ENCODE data around the gene PCK2. TPM values are rescaled to one million over a fixed set of nuclear protein-coding genes. Genes with fewer than 3 reads are reported as not detected.

The PCK2 gene
- total and polyA plus RNA-seq, 2 of the 13 experiments (the other 11 are each of a cell fraction or from before 2014, with no cell fraction given) = 129 to 272 TPM

DNA sequence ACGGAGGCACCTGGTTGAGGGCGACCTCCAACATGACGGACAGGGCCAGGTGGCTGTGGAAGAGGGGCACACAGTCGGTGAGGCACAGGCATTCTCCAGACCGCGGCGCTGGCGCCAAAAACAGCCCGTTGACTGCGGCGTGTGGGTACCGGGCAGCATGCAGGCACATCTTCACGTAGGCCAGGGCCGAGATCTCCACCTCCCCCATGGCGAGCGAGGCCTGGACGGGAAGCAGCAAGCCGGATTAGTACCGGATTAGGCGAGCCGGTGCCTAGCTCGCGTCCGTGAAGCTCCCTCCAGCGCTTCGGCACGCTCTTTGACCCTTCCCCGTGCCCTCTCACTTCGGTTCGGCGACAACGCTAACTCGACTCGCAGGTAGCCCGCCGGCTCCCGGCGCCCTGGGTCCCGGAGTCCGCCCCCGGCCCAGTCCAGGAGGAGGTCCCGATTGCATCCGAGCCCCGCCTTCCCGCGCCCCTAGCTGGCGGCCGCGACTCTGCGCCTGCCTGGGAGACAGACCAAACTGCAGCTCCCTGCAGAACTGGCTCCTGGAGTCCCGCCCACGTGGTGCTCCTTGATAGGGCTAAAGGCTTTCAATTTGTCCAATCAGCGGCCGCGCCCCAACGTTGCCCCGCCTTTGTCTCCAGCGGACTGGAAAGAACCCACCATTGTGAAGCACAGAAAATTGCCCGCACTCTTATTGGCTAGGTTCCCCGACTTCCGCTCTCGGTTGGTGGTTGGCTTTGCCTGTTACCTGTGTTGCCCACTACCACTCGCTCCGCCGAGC lies 47.2 kb downstream of the PCK2 start, which contains the start of gene EMC9 (continued):
- TF ChIP-seq SAP130 (CRISPR knock-in tag; IDR thresholded peaks at IDR 0.05; ENCODE audit: low read depth) (peak; percentile 97), SOX13 (IDR thresholded peaks at IDR 0.05) (peak; percentile 68; the same call in 1 of the 2 replicates), SOX13 (CRISPR knock-in tag; conservative IDR thresholded peaks at IDR 0.05 in 1 of 2, IDR thresholded peaks at IDR 0.05 in 1 of 2) (peak; percentile 60 to 72; a peak in 2 of 4 replicates), ZNF432 (CRISPR knock-in tag; IDR thresholded peaks at IDR 0.05; ENCODE audit: borderline replicate concordance) (no peak), RFX5 (IDR thresholded peaks at IDR 0.05; ENCODE audit: low read depth, low read length) (peak; percentile 95), ZC3H13 (CRISPR knock-in tag; IDR thresholded peaks at IDR 0.05) (no peak), RFX3 (CRISPR knock-in tag; IDR thresholded peaks at IDR 0.05) (no peak; the same call in 1 of the 2 replicates)
- TF ChIP-seq, protein P1, sequence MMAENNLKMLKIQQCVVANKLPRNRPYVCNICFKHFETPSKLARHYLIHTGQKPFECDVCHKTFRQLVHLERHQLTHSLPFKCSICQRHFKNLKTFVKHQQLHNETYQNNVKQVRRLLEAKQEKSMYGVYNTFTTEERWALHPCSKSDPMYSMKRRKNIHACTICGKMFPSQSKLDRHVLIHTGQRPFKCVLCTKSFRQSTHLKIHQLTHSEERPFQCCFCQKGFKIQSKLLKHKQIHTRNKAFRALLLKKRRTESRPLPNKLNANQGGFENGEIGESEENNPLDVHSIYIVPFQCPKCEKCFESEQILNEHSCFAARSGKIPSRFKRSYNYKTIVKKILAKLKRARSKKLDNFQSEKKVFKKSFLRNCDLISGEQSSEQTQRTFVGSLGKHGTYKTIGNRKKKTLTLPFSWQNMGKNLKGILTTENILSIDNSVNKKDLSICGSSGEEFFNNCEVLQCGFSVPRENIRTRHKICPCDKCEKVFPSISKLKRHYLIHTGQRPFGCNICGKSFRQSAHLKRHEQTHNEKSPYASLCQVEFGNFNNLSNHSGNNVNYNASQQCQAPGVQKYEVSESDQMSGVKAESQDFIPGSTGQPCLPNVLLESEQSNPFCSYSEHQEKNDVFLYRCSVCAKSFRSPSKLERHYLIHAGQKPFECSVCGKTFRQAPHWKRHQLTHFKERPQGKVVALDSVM (CRISPR knock-in tag; IDR thresholded peaks at IDR 0.05) = no peak
- TF ChIP-seq, protein P2, sequence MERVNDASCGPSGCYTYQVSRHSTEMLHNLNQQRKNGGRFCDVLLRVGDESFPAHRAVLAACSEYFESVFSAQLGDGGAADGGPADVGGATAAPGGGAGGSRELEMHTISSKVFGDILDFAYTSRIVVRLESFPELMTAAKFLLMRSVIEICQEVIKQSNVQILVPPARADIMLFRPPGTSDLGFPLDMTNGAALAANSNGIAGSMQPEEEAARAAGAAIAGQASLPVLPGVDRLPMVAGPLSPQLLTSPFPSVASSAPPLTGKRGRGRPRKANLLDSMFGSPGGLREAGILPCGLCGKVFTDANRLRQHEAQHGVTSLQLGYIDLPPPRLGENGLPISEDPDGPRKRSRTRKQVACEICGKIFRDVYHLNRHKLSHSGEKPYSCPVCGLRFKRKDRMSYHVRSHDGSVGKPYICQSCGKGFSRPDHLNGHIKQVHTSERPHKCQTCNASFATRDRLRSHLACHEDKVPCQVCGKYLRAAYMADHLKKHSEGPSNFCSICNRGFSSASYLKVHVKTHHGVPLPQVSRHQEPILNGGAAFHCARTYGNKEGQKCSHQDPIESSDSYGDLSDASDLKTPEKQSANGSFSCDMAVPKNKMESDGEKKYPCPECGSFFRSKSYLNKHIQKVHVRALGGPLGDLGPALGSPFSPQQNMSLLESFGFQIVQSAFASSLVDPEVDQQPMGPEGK (CRISPR knock-in tag; IDR thresholded peaks at IDR 0.05) = peak; percentile 78; the same call in 1 of the 2 replicates
- TF ChIP-seq, protein P3, sequence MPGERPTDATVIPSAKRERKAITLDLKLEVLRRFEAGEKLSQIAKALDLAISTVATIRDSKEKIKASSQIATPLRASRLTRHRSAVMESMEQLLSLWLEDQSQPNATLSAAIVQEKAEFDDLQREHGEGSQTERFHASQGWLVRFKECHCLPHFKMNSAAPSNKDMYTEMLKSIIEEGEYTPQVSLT (CRISPR knock-in tag; IDR thresholded peaks at IDR 0.05; ENCODE audit: borderline replicate concordance, low read depth) = no peak
- TF ChIP-seq, protein P4, sequence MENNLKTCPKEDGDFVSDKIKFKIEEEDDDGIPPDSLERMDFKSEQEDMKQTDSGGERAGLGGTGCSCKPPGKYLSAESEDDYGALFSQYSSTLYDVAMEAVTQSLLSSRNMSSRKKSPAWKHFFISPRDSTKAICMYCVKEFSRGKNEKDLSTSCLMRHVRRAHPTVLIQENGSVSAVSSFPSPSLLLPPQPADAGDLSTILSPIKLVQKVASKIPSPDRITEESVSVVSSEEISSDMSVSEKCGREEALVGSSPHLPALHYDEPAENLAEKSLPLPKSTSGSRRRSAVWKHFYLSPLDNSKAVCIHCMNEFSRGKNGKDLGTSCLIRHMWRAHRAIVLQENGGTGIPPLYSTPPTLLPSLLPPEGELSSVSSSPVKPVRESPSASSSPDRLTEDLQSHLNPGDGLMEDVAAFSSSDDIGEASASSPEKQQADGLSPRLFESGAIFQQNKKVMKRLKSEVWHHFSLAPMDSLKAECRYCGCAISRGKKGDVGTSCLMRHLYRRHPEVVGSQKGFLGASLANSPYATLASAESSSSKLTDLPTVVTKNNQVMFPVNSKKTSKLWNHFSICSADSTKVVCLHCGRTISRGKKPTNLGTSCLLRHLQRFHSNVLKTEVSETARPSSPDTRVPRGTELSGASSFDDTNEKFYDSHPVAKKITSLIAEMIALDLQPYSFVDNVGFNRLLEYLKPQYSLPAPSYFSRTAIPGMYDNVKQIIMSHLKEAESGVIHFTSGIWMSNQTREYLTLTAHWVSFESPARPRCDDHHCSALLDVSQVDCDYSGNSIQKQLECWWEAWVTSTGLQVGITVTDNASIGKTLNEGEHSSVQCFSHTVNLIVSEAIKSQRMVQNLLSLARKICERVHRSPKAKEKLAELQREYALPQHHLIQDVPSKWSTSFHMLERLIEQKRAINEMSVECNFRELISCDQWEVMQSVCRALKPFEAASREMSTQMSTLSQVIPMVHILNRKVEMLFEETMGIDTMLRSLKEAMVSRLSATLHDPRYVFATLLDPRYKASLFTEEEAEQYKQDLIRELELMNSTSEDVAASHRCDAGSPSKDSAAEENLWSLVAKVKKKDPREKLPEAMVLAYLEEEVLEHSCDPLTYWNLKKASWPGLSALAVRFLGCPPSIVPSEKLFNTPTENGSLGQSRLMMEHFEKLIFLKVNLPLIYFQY (CRISPR knock-in tag; IDR thresholded peaks at IDR 0.05; ENCODE audit: borderline replicate concordance) = peak; percentile 99
